PC-9 (cell line): ENCODE results near the gene STX8.

Source experiments
- CTCF ChIP-seq: fragments of 200-600 bp; sonication (generic); conservative IDR thresholded peaks from 2 replicates; pipeline ENCODE4 v1.6.1; 2017; ENCODE audit warnings: mixed run types, antibody characterized with exemption, mild to moderate bottlenecking, moderate library complexity
- EZH2 ChIP-seq: fragments of 200-600 bp; sonication (generic); IDR thresholded peaks from 2 replicates; pipeline ENCODE4 v1.8.0; 2017; ENCODE audit warnings: antibody characterized with exemption, low read depth

GRCh38 chr17:9226130-9226793, 349.4 kb downstream of the STX8 start:
- TF ChIP-seq CTCF (no peak), EZH2 (no peak)
